ENCODE results near the gene TBC1D10A.

DNA sequence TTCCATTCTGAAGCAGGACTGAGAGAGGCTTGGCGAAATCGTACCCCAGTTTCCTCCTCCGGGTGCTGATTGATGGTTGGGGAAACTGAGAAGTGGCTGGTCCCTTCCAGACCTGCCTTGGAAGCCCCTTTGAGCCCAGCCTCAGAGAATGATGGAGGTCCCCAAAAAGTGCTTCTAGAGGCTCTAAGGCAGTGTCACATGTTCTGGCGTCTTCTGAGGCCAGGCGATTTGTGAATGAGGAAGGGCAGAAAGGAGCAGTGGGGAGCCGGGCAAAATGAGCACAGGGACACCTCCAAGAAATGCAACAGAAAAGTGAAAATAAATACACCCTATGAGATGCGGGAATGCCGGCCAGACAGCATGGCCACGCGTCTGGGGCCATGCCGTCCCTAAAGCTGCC is 79.2 kb downstream of the TBC1D10A start:
- no peak for TF ChIP-seq CREM (CRISPR knock-in tag; IDR thresholded peaks at IDR 0.05)
- TF ChIP-seq KAT7 (CRISPR knock-in tag; IDR thresholded peaks at IDR 0.05; ENCODE audit: borderline replicate concordance): no peak
- no peak for TF ChIP-seq CTCF (IDR thresholded peaks at IDR 0.05)
- no peak for TF ChIP-seq RORB (CRISPR knock-in tag; IDR thresholded peaks at IDR 0.05)
- TF ChIP-seq ZBTB43 (CRISPR knock-in tag; IDR thresholded peaks at IDR 0.05): no peak
- no peak for TF ChIP-seq CREB1 (CRISPR knock-in tag; IDR thresholded peaks at IDR 0.05)
- TF ChIP-seq ZSCAN18 (CRISPR knock-in tag; IDR thresholded peaks at IDR 0.05): no peak
- TF ChIP-seq SMAD4 (CRISPR knock-in tag; IDR thresholded peaks at IDR 0.05): no peak
- TF ChIP-seq ZNF416 (CRISPR knock-in tag; IDR thresholded peaks at IDR 0.05): no peak
- no peak for TF ChIP-seq MYBL2 (CRISPR knock-in tag; IDR thresholded peaks at IDR 0.05)
- no peak for TF ChIP-seq NR2C2 (CRISPR knock-in tag; IDR thresholded peaks at IDR 0.05)
- no peak for TF ChIP-seq AFF4 (CRISPR knock-in tag; IDR thresholded peaks at IDR 0.05; ENCODE audit: borderline replicate concordance)
